ENCODE measurements around the gene DUOX2. TPM values are rescaled to one million over a fixed set of nuclear protein-coding genes. Genes with fewer than 3 reads are reported as not detected.

The DUOX2 gene
- total and polyA plus RNA-seq, 2 of the 8 experiments (the other 6 are each of a cell fraction or from before 2014, with no cell fraction given), result 0.08 TPM; not detected in 1

DNA sequence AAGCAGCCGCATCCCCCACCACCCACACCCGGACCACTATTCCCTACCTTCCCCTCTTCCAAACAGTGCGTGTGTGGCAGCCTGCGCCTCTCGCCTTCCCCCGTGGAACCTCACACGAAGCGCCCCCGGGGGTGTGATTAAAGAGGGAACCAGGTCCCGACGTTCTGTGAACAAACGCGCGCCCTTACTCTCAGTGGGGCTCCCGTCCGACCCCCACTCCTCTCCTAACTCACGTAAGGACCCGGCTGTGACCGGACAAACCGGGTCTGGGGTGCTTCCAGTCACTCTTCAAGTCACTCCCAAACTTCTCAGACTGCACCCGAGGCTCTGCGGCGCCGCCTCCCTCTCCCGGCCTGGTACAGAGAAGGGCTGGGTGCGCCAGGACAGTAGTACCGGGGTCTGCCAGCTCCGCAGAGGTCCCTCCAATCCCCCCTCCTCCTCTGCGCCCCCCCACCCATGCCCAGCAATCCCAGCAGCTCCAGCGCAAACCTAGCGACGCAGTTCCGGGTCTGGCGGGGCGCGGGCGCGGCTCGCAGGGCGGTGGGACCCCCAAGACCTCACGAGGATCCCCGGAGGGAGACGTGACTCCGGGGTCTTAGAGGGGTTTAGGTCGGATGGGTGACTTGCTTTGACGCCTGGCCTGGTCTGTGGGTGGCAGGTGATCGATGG is 15.1 kb upstream of the DUOX2 start:
- peak overlapping the region; percentile 39 to 66 (median 44) for H3K4me3 ChIP-seq (ENCODE audit: extremely low read depth in 1 of 4, insufficient read depth in 2 of 4, low read depth in 3 of 4, low read length in 4 of 4)
- no peak overlapping the region for H2BK15ac ChIP-seq (ENCODE audit: low read length)
- H3K9ac ChIP-seq (replicated peaks in 1 of 4; ENCODE audit: extremely low read depth in 1 of 4, low read depth in 3 of 4, low read length in 3 of 4), result no peak overlapping the region
- no peaks in the 10 kb centered on the region for H3K79me2 ChIP-seq (ENCODE audit: control insufficient read depth in 1 of 2, insufficient read depth in 2 of 2, low read length in 2 of 2)
- H4K91ac ChIP-seq (replicated peaks; ENCODE audit: insufficient read length, low read length), result no peak overlapping the region
- peaks cover 0 to 2% of the 10 kb centered on the region in 2 experiments for H4K20me1 ChIP-seq (replicated peaks in 1 of 2; ENCODE audit: control insufficient read depth in 1 of 2, insufficient read depth in 2 of 2, low read length in 2 of 2)
- H3K23me2 ChIP-seq (ENCODE audit: low read depth, low read length), result peaks cover 5% of the 10 kb centered on the region; the same call in 1 of the 2 replicates
- H3K27ac ChIP-seq (ENCODE audit: low read depth, low read length), result no peak overlapping the region
- no peak overlapping the region for H4K8ac ChIP-seq (ENCODE audit: extremely low read depth, insufficient read depth, low read length)
- no peak for TF ChIP-seq ZNF274 (IDR thresholded peaks at IDR 0.05; ENCODE audit: borderline replicate concordance, extremely low read depth, low read length)
- peak; percentile 88 for TF ChIP-seq SUZ12 (IDR thresholded peaks at IDR 0.05; ENCODE audit: low read length)
- peak; percentile 90 for TF ChIP-seq EZH2 (IDR thresholded peaks at IDR 0.05; ENCODE audit: low read depth, low read length, severe bottlenecking)
- TF ChIP-seq RNF2 (IDR thresholded peaks at IDR 0.05; ENCODE audit: borderline replicate concordance, low read depth, low read length, missing control alignments, poor library complexity, severe bottlenecking), result peak; percentile 80
- peaks cover 0 to 6% (median 2%) of the 10 kb centered on the region in 4 experiments; a peak in 4 of 7 replicates for H3K4me1 ChIP-seq (replicated peaks in 1 of 4; ENCODE audit: control insufficient read depth in 3 of 4, insufficient read depth in 4 of 4, low read length in 3 of 4)
- DNase-seq (ENCODE audit: low read depth in 1 of 2, low spot score in 2 of 2) (no peak), FAIRE-seq (no peak)
- H2BK12ac ChIP-seq (ENCODE audit: low read depth, low read length), result peak overlapping the region; percentile 50; the same call in 1 of the 2 replicates
- no peak overlapping the region for H3K14ac ChIP-seq (ENCODE audit: insufficient read length)
- H3K56ac ChIP-seq (replicated peaks; ENCODE audit: insufficient read length, low read depth, low read length), result no peak overlapping the region
- no peak overlapping the region for H3K4ac ChIP-seq (replicated peaks; ENCODE audit: insufficient read length, low read depth, low read length)
- 11% methylated on average over 27 of the region's 47 CpGs; no CpG with 5 or more reads in 1 of the 2 experiments for WGBS, 2 experiments (ENCODE audit: extremely low coverage in 1 of 2, insufficient coverage in 1 of 2, insufficient read length in 1 of 2, insufficient replicate concordance in 2 of 2, low coverage in 1 of 2, low lambda C conversion rate in 2 of 2, missing lambda C conversion rate in 1 of 2)
- peak overlapping the region; percentile 14; the same call in 1 of the 2 replicates for H2AFZ ChIP-seq (ENCODE audit: low read length)
- H2AK5ac ChIP-seq (ENCODE audit: low read depth, low read length), result no peak overlapping the region
- no peak overlapping the region for H4K5ac ChIP-seq (ENCODE audit: insufficient read length, low read depth, low read length)
- H2BK120ac ChIP-seq (replicated peaks; ENCODE audit: low read depth, low read length), result no peak overlapping the region
- peak overlapping the region; percentile 60; the same call in 1 of the 2 replicates for H3K18ac ChIP-seq (ENCODE audit: extremely low read depth, low read length)
- H2BK20ac ChIP-seq (ENCODE audit: low read length), result no peak overlapping the region
- H3K4me2 ChIP-seq (ENCODE audit: insufficient read depth in 1 of 2, low read depth in 2 of 2, low read length in 2 of 2), result peak overlapping the region; percentile 63 to 92
- peaks cover 68 to 92% (median 79%) of the 10 kb centered on the region in 4 experiments for H3K27me3 ChIP-seq (replicated peaks in 1 of 4; ENCODE audit: control insufficient read depth in 3 of 4, extremely low read depth in 1 of 4, insufficient read depth in 3 of 4, low read length in 3 of 4)
- no peaks in the 10 kb centered on the region for H3K79me1 ChIP-seq (ENCODE audit: low read depth, low read length)
- H3K23ac ChIP-seq (ENCODE audit: insufficient read length), result no peak overlapping the region
- H3K9me3 ChIP-seq (ENCODE audit: insufficient read depth in 2 of 2, low read depth in 1 of 2, low read length in 1 of 2), result no peaks in the 10 kb centered on the region
- H2BK5ac ChIP-seq (ENCODE audit: low read depth, low read length), result no peak overlapping the region
- POLR2A ChIA-PET (ENCODE audit: partially characterized antibody), result interaction anchor here (1.1 to 1.5 kb wide), 2 partner anchors 38 to 57 kb away, joined by 3 to 4 read pairs; no protein-coding TSS in a partner anchor
- no peaks in the 10 kb centered on the region for H3K36me3 ChIP-seq (ENCODE audit: control insufficient read depth in 2 of 4, insufficient read depth in 4 of 4, low read length in 3 of 4)
- CTCF ChIA-PET (ENCODE audit: partially characterized antibody), result interaction anchor here (1.1 to 7.9 kb wide), 5 partner anchors 11 to 72 kb away, joined by 3 to 45 read pairs (median 8); partner anchors contain the start of genes DUOX2 and DUOXA2
